HK-2 (cell line): ENCODE measurements around the gene SORBS2.

ENCODE experiments used
- DNase-seq: peaks from one replicate; pipeline ENCODE4 v3.0.0-alpha.2; 2018; ENCODE audit not compliant: unreplicated experiment

SORBS2 gene

GRCh38 chr4:185672151-185672550 is 139.8 kb downstream of the SORBS2 start:
- DNase-seq = no peak

- DNase-seq = no peak
These were observed 140.5 kb downstream of the SORBS2 start for GRCh38 chr4:185671496-185671895.

- DNase-seq = no peak
These were observed 140.9 kb downstream of the SORBS2 start for GRCh38 chr4:185671066-185671465.

- DNase-seq = no peak
These were observed 142.7 kb downstream of the SORBS2 start for GRCh38 chr4:185669288-185669687.

- DNase-seq = no peak
These were observed 145.8 kb downstream of the SORBS2 start for GRCh38 chr4:185666156-185666555.

- no peak for DNase-seq
These were observed 146.3 kb downstream of the SORBS2 start for GRCh38 chr4:185665655-185666054.

- DNase-seq = no peak
These were observed 147.5 kb downstream of the SORBS2 start for GRCh38 chr4:185664481-185664880.

GRCh38 chr4:185662030-185662778 is 149.8 kb downstream of the SORBS2 start:
- no peak for DNase-seq

GRCh38 chr4:185660340-185660739 is 151.7 kb downstream of the SORBS2 start:
- no peak for DNase-seq

- no peak for DNase-seq
These were observed 154.3 kb downstream of the SORBS2 start for GRCh38 chr4:185657699-185658098.

GRCh38 chr4:185657183-185657582 is 154.8 kb downstream of the SORBS2 start:
- no peak for DNase-seq

- no peak for DNase-seq
These were observed 155.5 kb downstream of the SORBS2 start for GRCh38 chr4:185656467-185656931.

GRCh38 chr4:185654965-185655554 is 156.9 kb downstream of the SORBS2 start:
- no peak for DNase-seq

GRCh38 chr4:185654311-185654710 is 157.7 kb downstream of the SORBS2 start:
- no peak for DNase-seq

GRCh38 chr4:185651851-185652250 is 160.1 kb downstream of the SORBS2 start:
- DNase-seq = no peak

- no peak for DNase-seq
These were observed 160.8 kb downstream of the SORBS2 start for GRCh38 chr4:185651137-185651677.

- DNase-seq = no peak
These were observed 163.4 kb downstream of the SORBS2 start for GRCh38 chr4:185648631-185649030.

GRCh38 chr4:185645403-185645802 is 166.6 kb downstream of the SORBS2 start:
- no peak for DNase-seq

GRCh38 chr4:185644408-185644807 is 167.6 kb downstream of the SORBS2 start:
- no peak for DNase-seq

GRCh38 chr4:185642907-185643306 is 169.1 kb downstream of the SORBS2 start:
- DNase-seq = no peak

- DNase-seq = no peak
These were observed 171.0 kb downstream of the SORBS2 start for GRCh38 chr4:185640811-185641675.
